ENCODE results near the gene SSR2.
"Not testable (repeated sequence)": the region's sequence is repeated elsewhere in the genome, so short reads cannot be mapped to it uniquely, and the experiment has no call there.

The SSR2 gene

GRCh38 chr1:155993595-155993994 is 27.2 kb downstream of the SSR2 start:
- DNase-seq (ENCODE audit: low read depth) = no peak

DNA sequence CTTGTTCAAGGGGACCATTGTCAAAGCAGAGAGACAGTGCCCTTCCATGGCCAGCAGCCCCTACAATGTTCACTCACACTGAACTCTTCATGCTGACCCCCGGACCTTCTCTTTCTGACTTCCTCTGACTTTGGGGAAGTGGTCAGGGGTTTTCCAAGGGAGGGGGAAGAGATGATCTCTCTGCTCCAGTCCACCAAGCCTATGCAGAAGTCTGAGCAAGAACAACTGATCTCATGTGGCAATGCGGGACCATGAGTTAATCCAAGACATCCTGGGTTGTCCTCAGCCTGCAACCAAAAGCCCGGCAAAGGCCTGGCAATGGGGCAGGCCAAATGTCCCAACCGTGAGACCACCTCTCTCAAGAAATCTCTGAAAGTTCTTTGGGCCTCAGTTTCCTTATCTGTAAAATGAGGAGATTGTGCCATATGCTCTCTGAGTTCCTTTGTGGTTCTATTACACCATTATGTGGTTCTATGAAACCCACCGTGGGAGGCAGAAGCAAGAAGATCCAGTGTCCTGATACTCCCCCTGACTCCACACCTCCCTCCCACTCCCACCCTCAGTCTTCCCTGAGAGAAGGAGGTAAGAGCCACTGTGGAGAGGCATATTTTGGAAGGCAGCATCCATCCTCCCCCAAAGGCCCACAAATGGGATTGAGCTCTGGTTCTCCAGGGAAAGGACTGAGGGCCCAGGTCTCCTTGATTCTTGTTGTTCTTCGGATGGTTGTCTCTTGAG is 30.6 kb downstream of the SSR2 start:
- no peak for DNase-seq (ENCODE audit: low read depth)

DNA sequence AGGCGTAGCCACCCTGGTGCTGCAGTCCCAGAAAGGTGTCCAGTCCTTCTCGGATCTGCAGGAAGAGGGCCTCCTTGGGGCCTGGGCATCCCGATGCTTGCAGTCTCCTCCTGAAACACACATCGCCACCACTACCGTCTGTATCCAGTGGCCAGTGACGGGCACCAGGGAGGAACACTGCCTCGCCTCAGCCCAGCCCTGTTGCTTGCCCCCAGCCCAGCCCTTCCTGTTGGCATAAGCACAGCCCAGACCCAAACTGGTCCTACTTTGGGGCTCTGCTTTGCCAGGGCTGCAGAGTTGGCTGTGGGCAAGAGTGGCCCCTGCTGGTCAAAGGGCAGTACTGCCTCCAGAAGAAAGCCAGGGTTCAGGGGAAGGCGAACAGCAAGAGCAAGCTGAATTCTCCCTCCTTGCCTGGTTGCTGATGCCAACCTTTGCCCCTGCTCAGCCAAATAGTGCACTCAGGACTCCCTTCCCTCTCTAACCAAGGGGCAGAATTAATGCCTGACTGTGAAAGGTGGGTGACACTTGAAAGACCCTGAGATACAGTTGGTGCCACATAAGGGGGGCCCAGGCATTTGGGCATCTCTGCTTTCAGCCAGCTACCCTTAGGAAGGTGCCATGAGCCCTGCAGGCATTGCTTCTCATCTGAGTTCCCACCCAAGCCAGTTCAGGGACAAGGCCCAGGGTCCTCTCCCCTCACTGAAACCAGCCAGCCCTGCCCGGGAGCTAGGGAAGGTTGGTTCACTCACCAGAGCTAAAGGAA is 31.3 kb downstream of the SSR2 start:
- DNase-seq (ENCODE audit: low read depth) = peak; percentile 64

- not testable (repeated sequence) for DNase-seq (ENCODE audit: low read depth)
Observed at GRCh38 chr1:155984903-155985645, 35.7 kb downstream of the SSR2 start.

DNA sequence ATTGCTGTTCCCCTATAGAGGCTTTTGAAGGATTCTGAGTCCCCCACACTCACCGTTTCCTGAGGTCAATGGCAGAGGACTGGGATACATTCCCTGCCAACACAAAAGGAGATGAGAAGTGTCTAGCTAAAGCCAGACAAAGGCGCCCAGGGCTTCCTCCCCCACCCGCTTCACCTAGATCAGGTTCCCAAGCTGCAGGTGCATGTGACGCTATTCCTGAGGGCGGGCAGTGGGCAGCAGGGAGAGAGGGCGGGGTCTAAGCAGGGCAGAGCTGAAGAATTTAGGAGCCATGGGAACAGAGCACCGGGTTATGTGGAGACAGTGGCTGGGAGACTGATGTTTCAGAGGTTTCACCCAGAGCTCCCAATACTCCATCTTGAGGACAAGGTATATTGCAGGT is 36.4 kb downstream of the SSR2 start:
- no peak for DNase-seq (ENCODE audit: low read depth)

DNA sequence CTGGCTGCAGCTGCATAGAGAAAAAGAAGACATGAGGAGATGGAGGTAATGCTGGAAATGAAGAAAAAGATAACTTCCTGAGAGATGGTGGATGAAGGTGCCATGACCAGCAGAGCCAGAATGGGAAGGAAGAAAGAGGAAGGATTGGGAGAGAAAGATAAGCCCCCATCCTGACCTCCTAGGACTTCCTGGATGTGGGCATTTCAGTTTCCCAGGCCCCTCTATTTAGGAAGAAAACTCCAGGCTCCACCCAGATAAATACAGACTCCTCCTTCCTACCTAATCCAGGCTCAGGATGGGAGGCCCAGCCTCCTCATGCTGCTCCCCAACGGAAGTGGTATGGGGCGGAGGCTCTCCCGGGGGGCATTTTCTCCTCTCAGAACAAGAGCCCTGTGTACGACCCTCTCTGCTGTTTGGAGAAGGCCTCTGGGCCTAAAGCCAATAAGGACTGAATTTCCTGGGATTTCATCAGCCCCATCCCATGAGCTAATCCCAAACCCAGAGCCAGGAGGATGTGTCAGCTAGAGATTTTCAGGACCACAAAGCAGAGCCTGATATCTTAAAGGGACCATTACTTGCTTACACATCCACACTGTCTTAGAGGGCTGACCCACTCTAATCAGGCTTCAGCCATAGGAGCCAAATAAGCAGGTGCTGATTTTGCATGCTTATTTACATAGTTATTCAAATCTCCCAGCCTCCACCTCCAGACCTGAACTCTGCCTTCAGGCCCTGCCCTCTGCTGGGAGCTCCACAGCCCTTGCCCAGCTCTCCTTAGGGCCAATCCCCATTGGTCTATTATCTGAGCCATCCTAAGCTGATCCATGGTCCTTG is 37.3 kb downstream of the SSR2 start:
- DNase-seq (ENCODE audit: low read depth) = no peak

DNA sequence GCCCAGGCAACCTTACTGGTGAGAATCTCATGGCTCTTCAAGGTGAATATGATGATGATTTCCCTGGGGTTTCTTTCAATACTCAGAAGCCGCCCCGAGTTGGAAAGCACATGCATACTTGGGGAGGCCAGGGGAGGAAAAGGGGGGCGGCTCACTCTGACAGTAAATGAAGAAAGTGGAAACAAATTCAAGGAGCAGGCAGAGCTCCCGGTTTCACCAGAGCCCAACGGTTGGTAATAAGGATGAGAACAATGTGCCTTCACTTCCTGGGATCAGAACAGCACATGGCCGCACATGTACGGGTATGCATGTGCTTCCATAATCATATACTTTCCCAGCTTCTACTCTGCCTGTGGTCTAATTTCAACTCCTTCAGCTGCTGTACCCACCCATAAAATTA is 38.6 kb downstream of the SSR2 start:
- DNase-seq (ENCODE audit: low read depth) = no peak

DNA sequence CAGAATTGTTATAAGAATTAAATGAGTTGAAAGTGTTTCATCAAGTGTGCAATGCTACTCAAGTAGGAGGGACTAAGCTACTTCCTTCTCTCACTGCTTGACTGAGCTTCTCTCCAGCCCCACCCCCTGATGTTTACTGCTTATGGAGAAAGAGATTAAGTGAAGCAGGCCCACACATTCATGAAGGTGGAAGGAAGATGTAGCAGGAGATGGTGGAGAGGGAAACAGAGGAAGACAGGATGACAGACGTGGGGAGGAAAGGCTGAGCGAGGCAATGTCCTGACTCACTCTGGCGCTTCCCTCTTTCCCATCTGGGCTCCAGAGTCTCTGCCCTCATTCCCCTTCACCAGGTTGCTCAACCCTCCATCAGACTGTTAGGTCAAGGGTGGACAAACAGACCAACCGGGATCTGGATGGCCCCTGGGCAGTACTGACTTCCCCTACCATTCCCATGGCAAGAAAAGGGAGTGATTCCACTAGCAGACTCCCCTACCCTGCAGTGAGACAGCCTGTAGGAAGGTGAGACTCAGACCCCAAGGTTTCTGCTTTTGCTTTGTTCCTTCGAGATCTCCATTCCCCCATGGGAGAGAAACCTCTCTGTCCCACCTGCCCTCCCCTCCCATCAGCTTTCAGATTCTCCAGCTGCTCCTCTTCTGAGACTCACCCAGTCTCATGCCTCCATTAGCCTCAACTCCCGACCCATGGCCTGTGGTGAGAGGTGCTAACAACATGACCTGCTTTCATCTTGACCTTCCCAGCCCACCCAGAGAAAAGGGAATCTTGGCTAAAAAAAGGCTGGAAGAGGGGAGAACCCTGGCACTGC is 39.3 kb downstream of the SSR2 start:
- DNase-seq (ENCODE audit: low read depth) = no peak

DNA sequence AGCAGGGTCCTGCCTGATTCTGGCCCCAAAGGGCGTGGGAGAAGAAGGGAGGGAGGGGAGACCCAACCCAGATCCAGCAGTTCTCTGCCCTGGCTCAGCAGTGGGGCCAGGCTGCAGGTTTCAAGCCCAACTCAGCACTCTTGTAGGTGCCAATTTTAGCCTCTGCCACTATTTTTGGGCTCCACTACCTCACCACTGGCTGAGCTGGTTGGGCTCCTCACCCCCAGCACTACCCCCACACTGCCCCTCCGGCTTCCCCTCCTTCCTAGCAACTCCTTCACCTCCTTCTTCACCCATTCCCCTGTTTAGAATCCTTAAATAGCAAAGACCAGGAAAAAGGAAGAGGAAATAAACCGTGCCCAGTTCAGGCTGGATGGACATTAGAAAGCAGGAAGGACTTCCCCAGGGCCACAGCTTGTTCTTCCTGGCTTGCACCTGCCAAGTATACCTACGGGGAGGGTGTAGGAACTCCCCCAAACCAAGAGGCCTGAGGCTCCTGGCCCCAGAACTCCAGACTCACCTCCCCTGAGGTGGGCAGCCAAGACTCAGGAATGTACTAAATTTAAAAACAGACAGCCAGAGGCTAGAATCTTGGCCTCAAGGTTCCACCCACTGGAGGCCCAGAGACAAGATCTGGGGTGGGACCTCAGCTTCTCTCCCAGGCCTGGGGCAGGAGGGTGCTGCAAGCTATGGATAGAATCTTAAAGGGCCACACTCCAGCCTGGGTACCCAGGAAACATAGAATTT is 41.0 kb downstream of the SSR2 start:
- DNase-seq (ENCODE audit: low read depth) = no peak

GRCh38 chr1:155978973-155979429 is 41.8 kb downstream of the SSR2 start:
- no peak for DNase-seq (ENCODE audit: low read depth)

GRCh38 chr1:155978325-155978972 is 42.3 kb downstream of the SSR2 start, which contains the start of gene ARHGEF2:
Gene ARHGEF2, minus strand, starts transcription at chr1:155978547. Its CDS starts 120 bp downstream, at chr1:155978427.
- peak; percentile 68 for DNase-seq (ENCODE audit: low read depth)

- DNase-seq (ENCODE audit: low read depth) = peak; percentile 30
Observed at GRCh38 chr1:155977690-155978324, 42.9 kb downstream of the SSR2 start.

DNA sequence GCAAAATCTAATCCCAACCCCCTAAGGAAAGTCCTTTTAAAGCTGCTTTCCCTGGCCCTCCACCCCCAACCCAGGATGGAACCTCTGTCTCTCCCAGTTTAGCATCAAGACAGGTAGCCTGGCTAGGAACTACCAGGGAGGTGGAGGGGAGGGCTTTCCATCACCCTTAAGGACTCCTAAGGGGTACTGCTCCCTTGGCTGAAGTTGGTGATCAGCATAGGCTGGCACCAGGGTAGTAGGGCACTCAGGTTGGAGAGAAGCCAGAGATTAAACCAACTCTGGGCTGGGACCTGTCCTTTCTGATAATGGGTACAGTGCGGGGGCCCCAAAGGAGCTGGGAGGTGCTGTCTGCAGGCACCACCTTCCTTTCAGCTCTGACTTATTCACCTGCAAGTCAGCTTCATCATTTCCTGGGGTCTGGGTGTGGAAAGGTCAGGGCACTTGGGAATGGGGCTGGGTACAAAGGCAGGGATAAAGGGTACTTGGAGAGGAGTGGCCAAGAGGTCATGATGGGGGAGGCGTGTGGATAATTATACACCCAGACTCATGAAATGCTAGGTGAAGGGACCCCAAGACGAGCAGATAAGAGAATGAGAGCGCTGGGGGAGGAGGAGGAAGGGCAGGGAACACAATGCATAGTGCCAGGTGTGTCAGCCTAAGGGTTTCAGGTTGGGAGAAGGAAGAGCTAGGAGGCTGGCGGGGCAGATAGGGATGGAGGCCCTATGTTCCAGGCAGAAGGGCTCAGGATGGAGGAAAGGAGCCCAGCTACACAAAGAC is 43.6 kb downstream of the SSR2 start:
- no peak for DNase-seq (ENCODE audit: low read depth)

GRCh38 chr1:155976062-155976912 is 44.5 kb downstream of the SSR2 start:
- DNase-seq (ENCODE audit: low read depth) = peak; percentile 60

GRCh38 chr1:155975375-155976061 is 45.2 kb downstream of the SSR2 start:
- DNase-seq (ENCODE audit: low read depth) = no peak

GRCh38 chr1:155974208-155975115 is 46.3 kb downstream of the SSR2 start:
- no peak for DNase-seq (ENCODE audit: low read depth)

Data from activated T-helper 1 cell treated with Interleukin-2 at 50 U/mL for 16 hours (primary cell).